NOMO-1 treated with dmso at 0.1 percent for 144 hours (cell line): Measurements from ENCODE around the gene ZSCAN30.
"Not testable (repeated sequence)": the region's sequence is repeated elsewhere in the genome, so short reads cannot be mapped to it uniquely, and the experiment has no call there.

ENCODE experiments used
- DNase-seq: peaks from one replicate; lab custom pipeline; 2025; ENCODE audit not compliant: unreplicated experiment; lab: John Stamatoyannopoulos, UW

The ZSCAN30 gene

DNA sequence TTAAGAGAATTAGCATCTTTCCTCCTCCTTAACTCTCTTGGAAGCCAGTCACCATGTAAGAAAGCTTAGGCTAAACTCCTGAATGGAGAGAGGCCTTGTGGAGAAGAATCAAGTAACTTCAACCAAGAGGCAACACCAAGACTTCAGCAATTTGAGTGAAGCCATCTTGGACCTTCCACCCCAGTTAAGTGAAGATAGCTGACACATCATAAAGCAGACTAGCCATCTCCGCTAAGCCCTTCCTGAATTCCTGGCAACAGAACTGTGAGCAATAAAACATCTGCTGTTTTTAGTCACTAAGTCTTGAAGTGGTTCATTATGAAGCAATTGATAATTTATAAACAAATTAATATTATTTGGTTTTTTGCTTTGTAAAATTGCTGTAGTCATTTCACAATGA is 50.7 kb downstream of the ZSCAN30 start:
- no peak for DNase-seq

DNA sequence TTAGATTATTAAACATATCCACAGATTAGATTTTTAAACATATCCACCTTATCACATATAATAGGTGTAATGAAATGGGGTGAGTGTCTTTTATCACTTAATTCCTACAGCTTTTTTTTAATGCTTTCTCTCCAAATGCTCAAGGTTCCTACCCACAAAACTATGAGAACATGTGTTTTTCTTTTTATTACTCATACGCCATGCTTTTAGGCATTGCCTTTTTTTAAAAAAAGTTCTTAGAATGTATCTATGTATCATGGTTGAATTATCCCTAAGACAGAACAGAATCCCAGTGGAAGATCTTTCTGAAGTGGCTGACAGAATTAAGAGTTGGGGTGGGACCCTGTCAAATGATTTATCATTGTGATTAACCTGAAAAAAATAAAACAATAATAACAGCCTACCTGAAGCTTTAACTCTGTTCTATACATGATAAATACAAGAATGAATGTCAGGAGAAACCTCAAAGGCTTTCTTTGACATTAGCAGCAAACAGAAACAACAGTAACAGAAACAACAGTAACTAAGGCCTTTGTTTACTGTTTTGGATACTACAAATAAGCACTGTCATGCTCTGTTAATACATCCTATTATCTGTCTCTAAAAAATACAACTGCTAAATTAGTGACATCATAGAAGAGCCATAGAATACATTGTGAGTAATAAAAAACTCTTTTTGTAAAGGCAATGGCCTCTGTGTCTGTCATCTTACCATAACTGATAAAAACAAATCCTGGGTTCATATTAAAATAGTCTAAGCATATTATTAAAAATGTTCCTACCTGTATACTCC is 53.3 kb downstream of the ZSCAN30 start:
- DNase-seq = no peak

- peak; percentile 69 for DNase-seq
Measured at GRCh38 chr18:35231052-35231451, 59.0 kb downstream of the ZSCAN30 start.

- no peak for DNase-seq
Measured at GRCh38 chr18:35227254-35227653, 62.8 kb downstream of the ZSCAN30 start.

DNA sequence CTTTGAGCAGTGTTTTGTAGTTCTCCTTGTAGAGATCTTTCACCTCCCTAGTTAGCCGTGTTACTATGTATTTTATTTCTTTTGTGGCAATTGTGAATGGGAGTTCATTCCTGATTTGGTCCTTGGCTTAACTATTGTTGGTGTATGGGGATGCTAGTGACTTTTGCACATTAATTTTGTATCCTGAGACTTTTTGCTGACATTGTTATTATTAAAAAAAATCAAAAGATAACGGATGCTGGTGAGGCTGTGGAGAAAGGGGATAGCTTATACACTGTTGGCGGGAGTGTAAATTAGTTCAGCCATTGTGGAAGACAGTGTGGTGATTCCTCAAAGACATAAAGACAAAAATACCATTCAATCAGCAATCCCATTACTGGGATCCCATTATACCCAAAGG is 66.2 kb downstream of the ZSCAN30 start:
- no peak for DNase-seq

- DNase-seq = no peak
Measured at GRCh38 chr18:35220424-35220823, 69.6 kb downstream of the ZSCAN30 start.

GRCh38 chr18:35219331-35219730 is 70.7 kb downstream of the ZSCAN30 start:
- not testable (repeated sequence) for DNase-seq

GRCh38 chr18:35216611-35217010 is 73.4 kb downstream of the ZSCAN30 start:
- DNase-seq = not testable (repeated sequence)

GRCh38 chr18:35215026-35215425 is 75.0 kb downstream of the ZSCAN30 start:
- no peak for DNase-seq

- DNase-seq = not testable (repeated sequence)
Measured at GRCh38 chr18:35205746-35206458, 84.1 kb downstream of the ZSCAN30 start.

GRCh38 chr18:35205199-35205712 is 84.8 kb downstream of the ZSCAN30 start:
- DNase-seq = no peak

DNA sequence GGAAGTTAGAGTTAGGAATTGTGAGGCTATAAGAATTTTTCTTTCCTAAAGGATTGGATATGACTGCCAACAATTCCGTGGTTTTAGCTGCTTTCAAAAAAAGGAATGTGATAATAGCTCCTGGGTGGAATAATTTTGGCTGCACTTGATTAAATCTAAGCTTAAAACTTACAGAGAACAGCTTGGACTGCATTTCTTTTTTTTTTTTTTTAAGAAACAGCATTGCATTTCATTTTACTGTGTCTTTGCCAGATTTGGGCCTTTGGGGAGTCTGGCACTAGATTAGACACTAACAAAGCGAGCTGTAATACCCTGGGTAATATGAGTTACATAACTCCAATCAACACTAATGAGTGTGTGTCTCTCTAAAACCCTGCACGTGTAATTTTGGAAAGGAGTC is 87.0 kb downstream of the ZSCAN30 start:
- no peak for DNase-seq

- DNase-seq = no peak
Measured at GRCh38 chr18:35201256-35201931, 88.6 kb downstream of the ZSCAN30 start.
